OCI-LY1 (cell line): Measurements from ENCODE around the gene TET2.

Experiments used
- H2AFZ ChIP-seq: fragments of 200-600 bp; sonication (generic), shearing (Covaris generic); 2 replicates; pipeline ENCODE4 v1.6.0; 2014; ENCODE audit warnings: antibody characterized with exemption, mild to moderate bottlenecking, low read length
- H3F3A ChIP-seq: fragments of 200-600 bp; sonication (generic), shearing (Covaris generic); 2 replicates; pipeline ENCODE4 v1.6.0; 2014; ENCODE audit warnings: mild to moderate bottlenecking, antibody characterized with exemption, low read length, moderate library complexity; ENCODE audit not compliant: insufficient read depth
- H3K27ac ChIP-seq: fragments of 200-600 bp; sonication (generic); 2 replicates; pipeline ENCODE4 v1.5.1; 2014; ENCODE audit warnings: low read length, mixed run types, mild to moderate bottlenecking, low read depth; ENCODE audit not compliant: poor library complexity, severe bottlenecking
- H3K27me3 ChIP-seq: fragments of 200-600 bp; sonication (generic); 2 replicates; pipeline ENCODE4 v1.6.0; 2014; ENCODE audit warnings: antibody characterized with exemption, mild to moderate bottlenecking, low read length, moderate library complexity; ENCODE audit not compliant: insufficient read depth
- H3K36me3 ChIP-seq: fragments of 200-600 bp; sonication (generic); 2 replicates; pipeline ENCODE4 v1.6.1; 2014; ENCODE audit warnings: mild to moderate bottlenecking, antibody characterized with exemption, low read length, moderate library complexity, mixed read lengths; ENCODE audit not compliant: insufficient read depth
- H3K4me1 ChIP-seq: fragments of 200-600 bp; sonication (generic); 2 replicates; pipeline ENCODE4 v1.5.1; 2014; ENCODE audit warnings: mild to moderate bottlenecking, low read length, moderate library complexity; ENCODE audit not compliant: insufficient read depth, severe bottlenecking
- H3K4me2 ChIP-seq: fragments of 200-600 bp; sonication (generic), shearing (Covaris generic); 2 replicates; pipeline ENCODE4 v1.6.1; 2014; ENCODE audit warnings: low read length
- H3K4me3 ChIP-seq: fragments of 200-600 bp; sonication (generic); 2 replicates; pipeline ENCODE4 v1.5.1; 2014; ENCODE audit warnings: low read length, low read depth, mild to moderate bottlenecking, mixed read lengths; ENCODE audit not compliant: poor library complexity, severe bottlenecking
- H3K79me2 ChIP-seq: fragments of 200-600 bp; shearing (Covaris generic); 2 replicates; pipeline ENCODE4 v1.6.1; 2016; ENCODE audit warnings: mixed run types, low read length, mixed read lengths; ENCODE audit not compliant: insufficient read depth
- H3K9ac ChIP-seq: fragments of 200-600 bp; sonication (generic), shearing (Covaris generic); 2 replicates; pipeline ENCODE4 v1.6.1; 2014; ENCODE audit warnings: mild to moderate bottlenecking, low read length, mixed read lengths
- H3K9me2 ChIP-seq: fragments of 200-600 bp; sonication (generic), shearing (Covaris generic); 2 replicates; pipeline ENCODE4 v1.6.1; 2014; ENCODE audit warnings: low read depth, mild to moderate bottlenecking, low read length, mixed read lengths
- H3K9me3 ChIP-seq: fragments of 200-600 bp; shearing (Covaris generic); 2 replicates; pipeline ENCODE4 v1.6.1; 2014; ENCODE audit warnings: low read length, mixed read lengths
- H4K20me1 ChIP-seq: fragments of 200-600 bp; sonication (generic), shearing (Covaris generic); 2 replicates; pipeline ENCODE4 v1.6.0; 2016; ENCODE audit warnings: mild to moderate bottlenecking, low read length; ENCODE audit not compliant: insufficient read depth
- CTCF ChIP-seq: fragments of 200-600 bp; sonication (generic), shearing (Covaris generic); IDR thresholded peaks from 2 replicates; pipeline ENCODE4 v1.5.1; 2017; ENCODE audit warnings: mild to moderate bottlenecking, antibody characterized with exemption, low read length, moderate library complexity, mixed read lengths
- EZH2 ChIP-seq: fragments of 200-600 bp; sonication (generic), shearing (Covaris generic); IDR thresholded peaks from 2 replicates; pipeline ENCODE4 v1.8.0; 2017; ENCODE audit warnings: borderline replicate concordance, mixed run types, mild to moderate bottlenecking, antibody characterized with exemption, low read length, moderate library complexity, mixed read lengths

Gene TET2

GRCh38 chr4:105162123-105162796 lies 15.6 kb downstream of the TET2 start:
- Histone ChIP-seq H3K4me1 (no peaks in the 10 kb centered on the region), H3K36me3 (no peaks in the 10 kb centered on the region), H3K9ac (no peak overlapping the region), H3K9me3 (no peaks in the 10 kb centered on the region), H3K27ac (no peak overlapping the region), H4K20me1 (no peaks in the 10 kb centered on the region), H3K79me2 (no peaks in the 10 kb centered on the region), H3F3A (no peaks in the 10 kb centered on the region), H3K4me3 (no peak overlapping the region), H3K9me2 (no peaks in the 10 kb centered on the region), H3K27me3 (no peaks in the 10 kb centered on the region), H3K4me2 (no peak overlapping the region), H2AFZ (no peak overlapping the region)
- no peak for TF ChIP-seq CTCF

DNA sequence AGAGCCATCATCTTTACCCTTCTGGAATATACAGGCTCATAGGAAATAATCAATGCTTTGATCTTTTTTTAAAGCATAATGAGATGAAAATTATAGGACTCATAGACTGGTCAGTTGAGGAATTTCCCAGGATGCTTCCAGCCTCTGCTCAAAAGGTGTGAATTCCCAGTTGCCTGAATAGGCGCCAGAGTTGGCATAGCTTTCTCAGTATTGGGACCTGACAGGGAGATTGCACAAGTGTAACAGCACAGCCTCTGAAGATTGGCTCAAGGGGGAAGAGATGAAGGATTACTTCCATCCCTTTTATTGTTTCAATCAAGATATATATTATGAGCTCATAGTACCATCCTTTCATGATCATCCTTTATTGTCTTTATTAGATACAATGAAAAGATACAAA lies 17.9 kb downstream of the TET2 start:
- H3K4me2 ChIP-seq = no peak overlapping the region

DNA sequence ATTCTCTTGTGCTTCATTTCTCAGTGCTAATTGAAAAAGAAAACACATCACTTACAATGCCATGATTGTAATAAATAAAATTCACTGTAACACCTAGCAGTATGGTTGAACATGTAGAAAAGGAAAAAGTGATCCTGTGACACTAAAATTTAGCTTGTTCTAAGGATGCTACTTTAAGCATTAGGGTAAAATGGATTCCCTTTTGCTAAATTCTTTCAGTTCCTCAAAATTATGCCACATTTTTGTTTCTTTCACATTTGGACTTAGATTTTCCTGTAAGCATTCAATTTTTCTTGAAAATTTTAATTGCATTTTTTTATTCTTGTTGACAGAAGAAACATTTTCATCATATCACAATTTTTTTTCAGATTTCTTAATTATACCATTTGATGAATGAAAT lies 19.4 kb downstream of the TET2 start:
- TF ChIP-seq CTCF (no peak), EZH2 (no peak)
- Histone ChIP-seq H3K27me3 (no peaks in the 10 kb centered on the region), H3K4me1 (no peaks in the 10 kb centered on the region), H3K79me2 (no peaks in the 10 kb centered on the region), H3K9ac (no peak overlapping the region), H3K36me3 (no peaks in the 10 kb centered on the region), H3K4me2 (no peak overlapping the region), H3K9me2 (no peaks in the 10 kb centered on the region), H3K9me3 (no peaks in the 10 kb centered on the region), H2AFZ (no peak overlapping the region), H3K4me3 (no peak overlapping the region), H3K27ac (no peak overlapping the region), H3F3A (no peaks in the 10 kb centered on the region), H4K20me1 (no peaks in the 10 kb centered on the region)

More for the DNA sequence above, 17.9 kb downstream of the TET2 start:
- Histone ChIP-seq H3K4me1 (no peaks in the 10 kb centered on the region), H3K9ac (no peak overlapping the region), H3K4me3 (no peak overlapping the region), H3K27ac (no peak overlapping the region), H3K9me2 (no peaks in the 10 kb centered on the region), H4K20me1 (no peaks in the 10 kb centered on the region), H2AFZ (no peak overlapping the region), H3K9me3 (no peaks in the 10 kb centered on the region), H3K27me3 (no peaks in the 10 kb centered on the region), H3F3A (no peaks in the 10 kb centered on the region), H3K36me3 (no peaks in the 10 kb centered on the region), H3K79me2 (no peaks in the 10 kb centered on the region)
- no peak for TF ChIP-seq EZH2
- TF ChIP-seq CTCF = no peak
